ENCODE measurements around the gene LARP4B.

Gene LARP4B

GRCh38 chr10:824946-825345, 106.6 kb downstream of the LARP4B start:
- H3K27me3 Mint-ChIP-seq (ENCODE audit: low read depth) = no peaks in the 10 kb centered on the region
- H3K9me3 Mint-ChIP-seq = no peaks in the 10 kb centered on the region
- peaks cover 43% of the 10 kb centered on the region for H3K36me3 Mint-ChIP-seq (ENCODE audit: low read depth)
- H3K27ac Mint-ChIP-seq = no peak overlapping the region
- H3K4me3 Mint-ChIP-seq = no peak overlapping the region
- H3K4me1 Mint-ChIP-seq (ENCODE audit: low read depth) = peaks cover 19% of the 10 kb centered on the region

GRCh38 chr10:824497-824896, 107.0 kb downstream of the LARP4B start:
- Mint-ChIP-seq H3K27ac (no peak overlapping the region), H3K9me3 (no peaks in the 10 kb centered on the region), H3K4me1 (ENCODE audit: low read depth) (peaks cover 19% of the 10 kb centered on the region), H3K27me3 (ENCODE audit: low read depth) (no peaks in the 10 kb centered on the region), H3K36me3 (ENCODE audit: low read depth) (peaks cover 45% of the 10 kb centered on the region), H3K4me3 (no peak overlapping the region)

- H3K4me3 Mint-ChIP-seq = no peak overlapping the region
- peaks cover 42% of the 10 kb centered on the region for H3K36me3 Mint-ChIP-seq (ENCODE audit: low read depth)
- no peak overlapping the region for H3K27ac Mint-ChIP-seq
- no peaks in the 10 kb centered on the region for H3K9me3 Mint-ChIP-seq
- no peaks in the 10 kb centered on the region for H3K27me3 Mint-ChIP-seq (ENCODE audit: low read depth)
- H3K4me1 Mint-ChIP-seq (ENCODE audit: low read depth) = peaks cover 19% of the 10 kb centered on the region
Observed at GRCh38 chr10:822661-823367, 108.7 kb downstream of the LARP4B start.

- H3K27ac Mint-ChIP-seq = no peak overlapping the region
Observed at GRCh38 chr10:822197-822596, 109.3 kb downstream of the LARP4B start.

GRCh38 chr10:821322-821721, 110.2 kb downstream of the LARP4B start:
- no peaks in the 10 kb centered on the region for H3K27me3 Mint-ChIP-seq (ENCODE audit: low read depth)
- no peak overlapping the region for H3K4me3 Mint-ChIP-seq
- no peaks in the 10 kb centered on the region for H3K9me3 Mint-ChIP-seq
- H3K36me3 Mint-ChIP-seq (ENCODE audit: low read depth) = peaks cover 43% of the 10 kb centered on the region
- H3K27ac Mint-ChIP-seq = no peak overlapping the region
- H3K4me1 Mint-ChIP-seq (ENCODE audit: low read depth) = peaks cover 19% of the 10 kb centered on the region

More at GRCh38 chr10:822197-822596, 109.3 kb downstream of the LARP4B start:
- Mint-ChIP-seq H3K27me3 (ENCODE audit: low read depth) (no peaks in the 10 kb centered on the region), H3K4me3 (no peak overlapping the region), H3K4me1 (ENCODE audit: low read depth) (peaks cover 19% of the 10 kb centered on the region), H3K36me3 (ENCODE audit: low read depth) (peaks cover 42% of the 10 kb centered on the region), H3K9me3 (no peaks in the 10 kb centered on the region)

GRCh38 chr10:819816-820215, 111.7 kb downstream of the LARP4B start:
- Mint-ChIP-seq H3K4me1 (ENCODE audit: low read depth) (peaks cover 19% of the 10 kb centered on the region), H3K9me3 (no peaks in the 10 kb centered on the region), H3K27me3 (ENCODE audit: low read depth) (no peaks in the 10 kb centered on the region), H3K27ac (peak overlapping the region; percentile 20), H3K36me3 (ENCODE audit: low read depth) (peaks cover 48% of the 10 kb centered on the region), H3K4me3 (no peak overlapping the region)

GRCh38 chr10:819326-819725, 112.2 kb downstream of the LARP4B start:
- H3K27me3 Mint-ChIP-seq (ENCODE audit: low read depth) = no peaks in the 10 kb centered on the region
- H3K27ac Mint-ChIP-seq = no peak overlapping the region
- H3K4me3 Mint-ChIP-seq = no peak overlapping the region
- H3K9me3 Mint-ChIP-seq = no peaks in the 10 kb centered on the region
- peaks cover 49% of the 10 kb centered on the region for H3K36me3 Mint-ChIP-seq (ENCODE audit: low read depth)
- peaks cover 19% of the 10 kb centered on the region for H3K4me1 Mint-ChIP-seq (ENCODE audit: low read depth)

DNA sequence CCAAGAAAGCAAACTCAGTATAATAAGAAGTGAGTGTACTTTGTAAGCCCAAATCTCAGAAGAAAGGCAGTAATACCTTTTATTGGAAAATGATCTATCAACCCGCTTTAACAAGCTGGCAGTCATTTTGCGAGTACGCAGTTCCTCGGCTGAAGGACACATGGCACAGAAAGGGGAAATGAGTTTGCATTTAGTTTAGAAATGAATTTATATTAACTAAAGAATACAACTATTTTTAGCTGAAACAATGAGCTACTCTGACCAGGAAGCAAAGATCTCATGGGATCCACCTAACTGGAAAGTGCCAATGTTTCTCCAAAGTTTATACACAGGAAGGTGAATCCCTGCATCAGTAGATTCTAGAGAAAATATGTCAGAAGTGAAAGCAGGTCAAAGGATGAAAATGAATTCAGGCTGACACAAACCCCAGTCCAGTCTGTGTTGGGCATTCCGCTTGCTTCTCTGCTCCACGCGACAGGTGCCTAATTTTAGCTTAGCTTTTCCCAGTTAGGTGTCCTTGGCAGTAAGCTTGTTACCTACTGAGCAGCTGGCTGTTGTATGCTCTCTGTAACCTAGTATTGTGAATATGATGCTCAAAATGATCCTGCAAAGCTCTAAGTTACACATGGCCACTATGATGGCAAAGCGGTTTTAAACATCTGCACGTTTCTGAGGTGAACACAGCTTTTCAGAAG, 112.8 kb downstream of the LARP4B start:
- H3K27me3 Mint-ChIP-seq (ENCODE audit: low read depth) = no peaks in the 10 kb centered on the region
- H3K4me1 Mint-ChIP-seq (ENCODE audit: low read depth) = peaks cover 15% of the 10 kb centered on the region
- H3K27ac Mint-ChIP-seq = no peak overlapping the region
- H3K9me3 Mint-ChIP-seq = no peaks in the 10 kb centered on the region
- peaks cover 43% of the 10 kb centered on the region for H3K36me3 Mint-ChIP-seq (ENCODE audit: low read depth)
- no peak overlapping the region for H3K4me3 Mint-ChIP-seq

GRCh38 chr10:818010-818409, 113.5 kb downstream of the LARP4B start:
- H3K27ac Mint-ChIP-seq = no peak overlapping the region
- no peak overlapping the region for H3K4me3 Mint-ChIP-seq
- H3K4me1 Mint-ChIP-seq (ENCODE audit: low read depth) = peaks cover 9% of the 10 kb centered on the region
- H3K36me3 Mint-ChIP-seq (ENCODE audit: low read depth) = peaks cover 44% of the 10 kb centered on the region
- no peaks in the 10 kb centered on the region for H3K27me3 Mint-ChIP-seq (ENCODE audit: low read depth)
- no peaks in the 10 kb centered on the region for H3K9me3 Mint-ChIP-seq

DNA sequence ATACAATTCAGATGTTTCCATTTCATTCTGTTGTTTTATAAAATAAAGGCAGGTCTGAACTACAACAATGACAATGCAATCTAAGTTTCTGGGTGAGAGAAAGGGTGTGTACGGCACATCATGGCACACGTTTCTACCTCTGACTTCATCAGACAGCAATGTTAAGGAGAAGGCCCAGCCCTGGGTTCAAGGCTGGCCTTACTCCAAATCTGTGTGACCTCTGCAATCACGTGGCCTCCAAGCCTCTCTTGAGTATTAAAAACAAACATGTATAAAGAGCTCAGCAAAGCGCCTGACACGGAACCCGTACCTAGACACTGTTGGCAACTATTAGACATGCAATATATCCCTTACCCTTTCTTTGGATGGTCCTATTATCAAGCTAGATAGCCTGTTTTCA, 114.1 kb downstream of the LARP4B start:
- no peaks in the 10 kb centered on the region for H3K27me3 Mint-ChIP-seq (ENCODE audit: low read depth)

GRCh38 chr10:816958-817357, 114.5 kb downstream of the LARP4B start:
- H3K27me3 Mint-ChIP-seq (ENCODE audit: low read depth) = no peaks in the 10 kb centered on the region
- no peak overlapping the region for H3K27ac Mint-ChIP-seq
- no peaks in the 10 kb centered on the region for H3K9me3 Mint-ChIP-seq
- H3K4me1 Mint-ChIP-seq (ENCODE audit: low read depth) = peaks cover 5% of the 10 kb centered on the region
- H3K36me3 Mint-ChIP-seq (ENCODE audit: low read depth) = peaks cover 48% of the 10 kb centered on the region
- no peak overlapping the region for H3K4me3 Mint-ChIP-seq

More for the DNA sequence above, 114.1 kb downstream of the LARP4B start:
- Mint-ChIP-seq H3K4me1 (ENCODE audit: low read depth) (peaks cover 5% of the 10 kb centered on the region), H3K36me3 (ENCODE audit: low read depth) (peaks cover 47% of the 10 kb centered on the region), H3K4me3 (no peak overlapping the region), H3K9me3 (no peaks in the 10 kb centered on the region), H3K27ac (no peak overlapping the region)

DNA sequence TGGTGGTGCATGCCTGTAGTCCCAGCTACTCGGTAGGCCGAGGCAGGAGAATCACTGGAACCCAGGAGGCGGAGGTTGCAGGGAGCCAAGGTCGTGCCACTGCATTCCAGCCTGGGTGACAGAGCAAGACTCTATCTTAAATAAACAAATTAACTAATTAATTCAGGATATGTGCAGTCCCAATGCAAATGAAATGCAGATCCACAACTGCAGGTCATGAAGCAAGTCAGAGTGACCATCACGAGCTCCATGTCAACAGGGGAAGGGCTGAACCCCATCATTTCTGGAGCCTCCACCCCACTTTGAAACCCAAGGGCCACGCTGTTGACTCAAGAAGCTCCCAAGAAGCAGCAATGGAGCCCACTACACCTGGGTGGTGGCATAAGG, 115.4 kb downstream of the LARP4B start:
- Mint-ChIP-seq H3K27ac (no peak overlapping the region), H3K27me3 (ENCODE audit: low read depth) (no peaks in the 10 kb centered on the region), H3K36me3 (ENCODE audit: low read depth) (peaks cover 44% of the 10 kb centered on the region), H3K4me1 (ENCODE audit: low read depth) (peaks cover 3% of the 10 kb centered on the region), H3K9me3 (no peaks in the 10 kb centered on the region), H3K4me3 (no peak overlapping the region)

- Mint-ChIP-seq H3K4me1 (ENCODE audit: low read depth) (no peaks in the 10 kb centered on the region), H3K9me3 (no peaks in the 10 kb centered on the region), H3K36me3 (ENCODE audit: low read depth) (peaks cover 39% of the 10 kb centered on the region), H3K27ac (no peak overlapping the region), H3K4me3 (no peak overlapping the region), H3K27me3 (ENCODE audit: low read depth) (no peaks in the 10 kb centered on the region)
Observed at GRCh38 chr10:815338-816090, 116.0 kb downstream of the LARP4B start.

DNA sequence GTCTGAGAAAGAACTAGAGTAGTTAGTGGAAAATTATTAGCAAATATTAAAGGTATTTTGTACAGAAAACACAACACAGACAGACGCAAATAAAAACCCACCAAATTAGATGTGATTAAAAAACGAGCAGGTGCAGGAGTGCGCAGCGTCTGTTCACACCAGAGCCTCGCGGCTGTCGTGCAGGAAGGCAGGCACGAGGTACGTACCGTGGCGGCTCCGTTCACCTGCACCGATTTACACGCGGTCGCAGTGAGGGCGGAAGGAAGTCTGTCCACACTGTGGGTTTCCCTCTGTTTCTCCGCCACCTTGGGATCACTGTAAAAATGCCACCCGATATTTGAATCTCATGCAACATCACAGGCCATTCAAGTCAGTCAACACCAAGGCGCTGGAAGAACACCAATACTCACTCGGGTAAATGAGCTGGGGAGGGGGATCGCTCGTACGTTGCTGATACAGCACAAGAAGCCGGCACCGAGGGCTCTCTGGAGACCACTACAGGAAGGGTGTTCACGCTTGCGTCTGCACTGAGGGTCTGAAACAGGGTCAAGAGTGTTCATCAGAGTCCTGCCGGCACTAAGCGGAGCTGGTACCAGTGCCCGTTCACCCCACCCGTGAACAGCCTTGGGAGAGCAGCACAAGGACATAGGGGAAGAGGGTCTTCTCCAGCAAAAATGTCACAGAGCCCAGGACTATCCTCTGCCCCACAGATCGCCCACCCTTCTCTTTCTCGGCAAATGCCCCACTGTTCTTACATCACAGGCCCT, 116.8 kb downstream of the LARP4B start:
- Mint-ChIP-seq H3K27ac (no peak overlapping the region), H3K4me3 (no peak overlapping the region)

More for the DNA sequence above, 116.8 kb downstream of the LARP4B start:
- Mint-ChIP-seq H3K27me3 (ENCODE audit: low read depth) (no peaks in the 10 kb centered on the region), H3K4me1 (ENCODE audit: low read depth) (no peaks in the 10 kb centered on the region), H3K9me3 (no peaks in the 10 kb centered on the region), H3K36me3 (ENCODE audit: low read depth) (peaks cover 34% of the 10 kb centered on the region)

Measured in T-helper 1 cell treated with Interleukin-12 subunit alpha and Interleukin-12 subunit beta and Interleukin-4 antibody, amounts not matched to agents 30 μg/mL and 1 μg/mL, for 36 hours (primary cell).